Left forelimb (tissue), 1 donor: ENCODE results near the gene PRKN.

ENCODE experiments used
- DNase-seq: peaks from one replicate; pipeline ENCODE4 v3.0.0-alpha.2; 2018; ENCODE audit warnings: low spot score

Gene PRKN

DNA sequence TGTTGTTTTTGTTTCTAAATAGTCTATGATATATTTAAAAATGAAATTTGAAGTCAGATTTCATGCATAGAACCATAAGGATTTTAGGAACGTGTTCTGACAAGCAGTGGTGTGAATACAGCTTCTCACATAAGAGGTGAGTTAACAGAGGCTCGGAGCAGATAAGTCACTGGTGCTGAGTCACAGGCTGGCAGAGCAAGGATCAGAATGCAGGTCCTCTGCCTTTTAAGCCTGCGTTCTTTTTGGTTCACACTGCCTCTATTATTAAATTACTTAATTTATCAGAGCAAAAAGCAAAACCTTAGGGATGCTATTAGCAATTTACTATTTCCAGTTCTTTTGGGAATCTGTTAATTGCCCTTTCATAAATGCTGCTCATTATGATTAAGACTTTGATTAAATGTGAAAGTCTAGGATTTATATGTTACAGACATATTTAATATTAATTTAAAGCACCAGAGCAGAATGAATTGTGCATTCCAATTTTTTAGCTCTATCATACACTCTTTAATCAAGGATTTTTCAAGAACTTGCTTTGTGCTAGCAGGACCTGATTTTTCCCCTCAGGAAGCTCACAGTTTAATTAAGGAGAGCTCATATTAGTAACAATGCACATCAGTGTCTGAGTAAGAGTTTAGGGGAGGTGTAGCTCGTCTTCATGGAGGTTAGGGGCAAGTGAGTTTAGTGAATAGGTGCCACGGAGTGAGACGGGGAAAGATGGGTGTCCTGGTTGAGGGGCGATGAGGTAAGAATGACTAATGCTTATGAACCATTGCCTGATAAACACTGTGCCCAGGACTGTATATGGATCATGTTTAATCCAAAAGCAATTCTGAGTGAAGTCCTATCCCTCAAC is 1241.0 kb downstream of the PRKN start:
- no peak for DNase-seq

DNA sequence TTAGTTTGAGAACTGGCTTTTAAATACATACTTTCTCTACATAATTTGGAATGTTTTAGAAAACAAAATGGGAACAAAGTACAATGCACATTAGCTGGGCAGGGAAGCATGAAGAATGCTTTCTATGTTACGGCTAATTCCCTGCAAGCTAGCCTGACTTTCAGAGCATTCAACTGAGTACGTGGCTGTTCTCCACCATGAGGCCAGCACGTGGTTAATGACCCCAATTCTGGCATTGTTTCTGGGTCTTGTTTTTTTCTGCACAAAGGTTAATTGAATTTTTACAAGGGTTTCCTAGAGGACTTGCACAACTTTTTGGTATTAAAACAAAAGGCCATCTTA is 1245.1 kb downstream of the PRKN start:
- no peak for DNase-seq

DNA sequence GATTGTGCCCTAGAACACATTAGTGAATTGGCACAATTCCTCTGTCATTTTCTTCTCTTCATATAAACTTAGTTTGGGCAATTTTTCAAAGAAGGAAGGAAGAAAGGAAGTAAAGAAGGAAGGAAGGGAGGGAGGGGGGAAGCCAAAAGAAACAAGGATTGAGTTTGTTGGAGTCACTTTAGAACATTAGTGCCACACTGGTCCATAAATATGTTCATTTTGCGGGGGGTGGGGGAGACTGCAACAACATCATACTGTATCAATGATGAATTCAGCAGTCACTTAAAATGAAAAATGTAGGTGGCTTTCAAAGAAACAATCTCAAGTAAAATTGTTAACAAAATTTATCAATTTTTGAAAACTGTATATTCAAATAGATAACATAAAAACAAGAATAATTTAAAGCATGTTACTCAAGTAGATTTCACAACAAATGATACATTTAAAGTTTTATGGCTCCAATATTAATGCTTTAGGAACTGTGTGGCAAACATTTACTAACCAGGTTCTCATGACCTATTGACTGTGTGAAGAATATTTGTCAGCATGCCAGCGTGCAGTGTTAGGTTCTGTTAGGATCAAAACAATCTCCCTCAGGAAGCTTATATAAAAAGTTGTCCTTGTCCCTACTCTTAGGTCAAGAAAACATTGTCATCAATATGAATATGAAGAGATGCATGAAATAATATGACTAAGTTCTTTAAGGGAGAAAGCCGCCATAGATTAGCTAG is 1245.6 kb downstream of the PRKN start:
- DNase-seq: no peak

DNA sequence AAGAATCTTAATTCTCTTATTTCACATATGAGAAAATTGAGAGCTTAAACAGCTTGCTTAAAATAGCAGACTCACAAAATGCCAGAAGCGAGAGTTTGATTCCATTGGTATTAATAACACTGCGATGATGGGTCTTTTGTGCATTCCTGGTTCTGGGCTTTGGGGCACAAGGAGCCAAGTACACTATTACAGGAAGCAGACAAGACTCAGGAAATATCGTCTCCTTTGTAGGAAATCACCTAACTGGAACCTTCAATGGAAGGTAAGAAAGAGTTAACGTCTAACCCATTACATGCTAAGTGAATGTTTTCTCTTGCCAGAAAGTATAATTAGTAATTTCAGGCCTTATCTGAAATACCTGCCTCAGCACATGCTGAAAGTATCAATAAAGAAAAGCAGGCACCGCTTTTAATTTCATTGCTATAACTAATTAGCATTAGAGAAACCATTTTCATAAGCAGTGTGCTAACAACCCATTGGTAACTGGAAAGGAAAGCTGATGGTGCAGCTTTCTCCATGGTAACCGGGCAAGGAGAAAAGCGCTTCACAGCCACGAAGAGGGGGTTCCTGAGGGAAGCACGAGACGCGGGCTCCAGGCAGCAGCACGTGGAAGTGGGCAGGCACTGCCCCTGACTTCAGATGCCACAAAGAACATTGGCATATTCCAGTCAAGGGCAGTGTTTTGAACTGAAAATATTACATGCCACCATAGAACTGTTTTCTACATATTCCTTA is 1247.0 kb downstream of the PRKN start:
- no peak for DNase-seq

DNA sequence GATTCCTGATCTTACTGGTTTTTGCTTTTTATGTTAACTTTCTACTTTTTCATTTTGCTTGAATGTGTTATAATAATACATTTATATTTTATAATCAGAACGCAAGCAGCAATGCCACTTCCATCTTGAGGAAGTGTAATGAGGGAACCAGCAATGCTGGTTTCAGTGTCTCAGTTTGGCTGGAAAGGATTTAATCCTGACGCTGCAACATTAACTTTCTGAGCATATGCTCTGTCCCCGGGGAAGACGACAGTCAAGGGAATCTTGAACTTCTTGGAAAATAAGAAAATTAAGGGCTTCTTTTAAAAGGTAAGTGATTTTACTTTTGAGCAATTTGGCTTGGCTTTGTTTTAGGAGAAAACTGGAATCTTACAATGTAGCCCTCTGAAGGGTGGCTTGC is 1248.2 kb downstream of the PRKN start:
- no peak for DNase-seq

DNA sequence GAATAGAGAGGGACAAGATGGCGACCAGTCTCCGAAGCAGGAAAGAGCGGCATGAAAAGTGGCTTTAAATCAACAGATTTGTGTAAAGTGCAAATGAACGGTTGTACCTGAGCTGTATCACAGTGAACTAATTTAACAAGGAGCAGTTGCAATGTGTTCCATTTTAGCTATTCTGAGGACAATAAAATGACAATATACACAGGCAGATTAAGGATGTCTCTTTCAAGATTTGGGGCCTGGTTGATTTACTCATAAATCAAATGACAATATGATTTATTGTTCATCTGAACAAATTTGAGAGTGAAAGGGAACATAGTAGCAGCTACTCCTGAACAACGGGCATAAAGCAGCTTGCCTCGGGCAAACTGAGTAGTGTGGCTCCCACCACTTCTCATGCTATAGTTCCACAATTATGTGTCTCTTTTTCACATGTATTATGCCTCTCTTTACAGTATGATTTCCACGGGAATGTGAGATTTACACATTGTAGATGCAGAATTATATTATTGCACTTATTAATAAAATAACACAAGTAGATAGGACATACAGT is 1249.6 kb downstream of the PRKN start:
- DNase-seq: no peak

DNA sequence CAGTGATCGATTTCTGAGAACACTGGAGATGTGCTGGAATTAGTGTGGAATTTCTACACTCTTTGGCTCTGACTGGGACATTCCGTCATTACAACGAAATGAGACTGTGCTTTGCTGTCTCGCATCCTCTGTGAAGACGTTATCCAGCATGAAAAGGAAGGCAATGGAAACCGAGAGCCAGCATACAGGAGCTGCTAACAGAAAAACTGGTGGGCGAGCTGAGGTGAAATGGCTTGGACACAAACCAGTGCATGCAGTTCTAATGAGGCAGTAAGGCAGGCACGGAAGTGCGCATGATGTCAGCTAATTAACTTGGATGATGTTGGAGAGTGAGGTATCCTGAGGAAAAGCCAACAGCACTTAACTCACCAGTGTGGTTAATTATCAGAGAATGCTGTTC is 1250.9 kb downstream of the PRKN start:
- DNase-seq: no peak

DNA sequence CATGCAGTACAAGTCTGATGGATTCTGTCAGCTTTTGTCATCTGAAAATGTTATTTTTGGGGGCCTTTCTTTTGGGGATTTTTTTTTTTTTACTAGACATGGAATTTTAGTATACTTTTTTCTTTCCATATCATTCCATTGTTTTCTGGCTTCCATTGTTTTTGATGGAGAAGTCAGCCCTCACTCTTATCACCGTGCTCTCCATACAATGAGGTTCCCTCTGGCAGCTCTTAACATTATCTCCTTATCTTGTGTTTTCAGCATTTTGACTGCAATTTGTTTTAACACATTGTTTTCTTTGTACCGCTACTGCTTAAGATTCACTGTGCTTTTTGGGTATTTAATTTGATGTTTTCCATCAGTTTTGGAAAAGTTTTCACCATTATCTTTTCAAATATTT is 1262.2 kb downstream of the PRKN start:
- no peak for DNase-seq

DNA sequence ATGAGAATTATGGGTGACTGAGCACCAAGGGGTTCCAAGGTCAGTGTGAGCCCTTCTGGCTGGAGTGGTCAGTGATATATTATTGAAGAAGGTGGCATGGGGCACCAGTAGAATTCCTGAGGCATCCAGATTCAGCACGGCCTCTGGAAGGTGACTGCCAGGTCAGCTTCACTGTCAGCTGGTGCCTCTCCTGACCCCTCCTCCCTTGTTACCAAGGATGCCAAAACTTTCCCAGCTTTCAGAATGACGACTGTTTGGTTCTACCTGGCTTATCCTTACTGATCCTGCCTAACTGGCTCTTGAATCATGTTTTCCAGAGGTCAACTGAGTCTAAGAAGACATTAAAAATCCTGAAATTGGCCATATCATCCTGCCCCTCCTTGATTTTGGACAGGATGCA is 1264.5 kb downstream of the PRKN start:
- DNase-seq: no peak

DNA sequence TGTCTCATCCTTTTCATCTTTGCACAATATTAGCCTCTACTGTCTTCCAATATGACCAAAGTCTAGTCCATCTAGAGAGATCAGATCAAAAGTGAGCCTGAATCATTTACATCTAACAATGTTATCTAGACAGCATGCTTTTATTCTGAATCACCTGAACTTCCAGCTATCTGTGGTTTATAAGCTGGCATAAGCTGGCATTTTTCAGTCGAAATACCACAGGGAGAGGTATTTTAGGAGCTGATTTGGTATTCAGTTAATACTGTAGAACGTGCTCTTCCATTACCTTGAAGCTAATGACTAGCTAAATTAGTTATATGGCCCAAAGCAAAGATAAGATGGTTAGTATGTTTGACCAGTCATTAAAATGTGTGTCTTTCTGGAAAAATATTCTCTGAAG is 1265.4 kb downstream of the PRKN start:
- DNase-seq: no peak

DNA sequence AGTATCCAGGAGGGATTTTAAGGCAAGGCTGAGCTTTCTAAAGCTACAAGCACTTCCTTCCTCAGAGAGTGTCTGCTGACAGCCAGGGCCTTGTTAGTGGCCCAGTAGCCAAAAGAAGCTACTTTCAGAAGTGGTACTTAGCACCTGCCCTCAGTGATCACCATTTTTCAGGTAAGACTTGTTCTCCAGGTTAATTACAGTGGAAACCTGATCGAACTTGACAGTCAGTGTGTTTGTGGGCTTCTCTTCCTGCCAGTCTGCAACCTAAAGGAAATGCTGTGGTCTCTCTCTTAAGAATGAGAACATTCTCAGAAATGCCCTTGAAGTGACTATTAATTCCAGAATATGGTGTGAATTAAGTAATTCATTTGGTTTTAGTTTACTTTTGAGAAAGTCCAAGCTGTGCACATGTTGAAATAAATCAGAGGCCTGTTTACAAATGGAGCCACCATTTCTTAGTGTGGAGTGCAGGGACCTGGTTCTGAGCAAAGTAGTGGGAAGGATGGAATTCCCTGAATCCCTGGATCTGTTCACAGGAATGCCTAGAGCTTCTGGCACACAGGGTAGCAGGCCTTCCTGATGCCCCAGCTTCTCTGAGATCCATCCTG is 1268.5 kb downstream of the PRKN start:
- no peak for DNase-seq

DNA sequence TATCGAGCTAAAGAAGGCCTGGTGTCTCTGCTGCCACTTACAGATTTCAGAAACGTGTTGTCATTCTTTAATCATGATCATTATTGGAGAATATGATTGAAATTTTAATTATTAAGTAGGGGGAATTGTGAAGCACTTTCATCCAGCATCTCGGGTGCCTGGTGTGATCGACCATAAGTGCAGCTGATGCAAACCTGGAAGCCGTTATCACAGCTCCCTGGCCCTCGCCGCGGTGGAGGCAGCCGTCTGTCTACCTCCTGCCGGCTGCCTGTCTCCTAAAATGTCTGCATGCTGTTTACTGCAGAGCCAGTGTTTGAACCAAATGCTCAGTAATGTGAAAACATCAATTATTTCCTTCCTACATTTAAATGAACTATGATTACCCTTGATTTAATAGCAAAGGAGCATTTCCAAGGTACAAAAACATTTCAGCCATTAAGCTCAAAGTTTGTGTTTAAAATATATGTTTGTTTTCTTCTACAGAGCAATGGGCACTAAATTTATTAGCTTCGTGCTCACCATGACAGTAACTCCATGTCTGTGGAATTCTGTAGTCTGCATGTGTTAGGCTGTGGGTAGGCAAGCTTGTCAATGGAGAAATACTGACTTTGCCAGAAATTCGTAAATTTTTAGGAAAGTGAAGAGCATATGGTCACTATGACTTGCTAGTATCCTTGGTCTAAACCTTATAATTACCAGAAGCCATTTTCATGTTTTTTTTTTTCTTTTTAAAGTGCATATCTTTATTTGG is 1269.2 kb downstream of the PRKN start:
- no peak for DNase-seq

DNA sequence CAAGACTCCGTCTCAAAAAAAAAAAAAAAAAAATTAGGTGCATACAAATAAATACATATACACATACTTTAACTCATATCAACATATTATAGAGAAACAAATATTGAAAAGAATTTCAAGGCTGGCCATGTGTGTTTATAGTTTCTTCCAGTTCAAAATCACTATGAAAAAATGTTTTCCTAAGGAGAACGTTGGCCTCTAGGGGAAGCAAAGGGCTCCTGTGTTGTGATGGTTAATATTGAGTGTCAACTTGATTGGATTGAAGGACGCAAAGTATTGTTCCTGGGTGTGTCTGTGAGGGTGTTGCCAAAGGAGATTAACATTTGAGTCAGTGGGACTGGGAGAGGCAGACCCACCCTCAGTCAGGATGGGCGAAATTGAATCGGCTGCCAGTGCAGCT is 1271.7 kb downstream of the PRKN start:
- no peak for DNase-seq

DNA sequence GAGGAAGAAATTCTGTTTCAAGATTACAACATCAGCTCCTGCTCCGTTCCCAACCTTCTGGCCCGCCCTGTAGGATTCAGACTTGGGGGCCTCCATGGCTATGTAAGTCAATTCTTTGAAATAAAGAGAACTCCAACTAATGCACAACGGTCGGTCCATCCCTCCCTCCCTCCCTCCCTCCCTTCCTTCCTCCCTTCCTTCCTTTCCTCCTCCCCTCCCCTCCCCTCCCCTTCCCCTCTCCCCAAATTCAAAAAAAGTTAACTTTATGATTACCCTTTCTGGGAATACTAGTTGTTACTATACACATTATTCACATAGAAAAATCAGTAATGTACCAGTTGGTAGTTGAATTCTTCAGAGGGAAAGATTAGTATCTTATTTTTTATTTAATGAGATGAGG is 1274.0 kb downstream of the PRKN start:
- no peak for DNase-seq

DNA sequence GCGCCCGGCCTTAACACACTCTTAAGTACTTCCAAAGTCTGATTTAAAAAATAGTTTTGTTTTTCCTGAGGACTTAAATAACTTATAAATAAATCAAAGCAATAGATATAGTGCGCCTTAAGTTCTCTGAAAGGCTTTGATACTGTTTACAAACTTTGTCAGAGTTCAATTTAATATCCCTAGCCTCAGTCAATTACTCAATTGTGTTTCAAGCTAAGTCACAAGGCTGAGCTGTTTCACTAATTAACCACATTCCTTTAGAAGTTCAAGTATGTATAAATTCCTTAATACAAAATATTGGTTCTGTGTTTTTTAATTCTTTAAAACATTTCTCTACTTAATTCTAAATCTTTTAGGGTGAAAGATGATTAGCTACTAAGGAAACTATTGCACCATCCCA is 1275.3 kb downstream of the PRKN start:
- DNase-seq: no peak

DNA sequence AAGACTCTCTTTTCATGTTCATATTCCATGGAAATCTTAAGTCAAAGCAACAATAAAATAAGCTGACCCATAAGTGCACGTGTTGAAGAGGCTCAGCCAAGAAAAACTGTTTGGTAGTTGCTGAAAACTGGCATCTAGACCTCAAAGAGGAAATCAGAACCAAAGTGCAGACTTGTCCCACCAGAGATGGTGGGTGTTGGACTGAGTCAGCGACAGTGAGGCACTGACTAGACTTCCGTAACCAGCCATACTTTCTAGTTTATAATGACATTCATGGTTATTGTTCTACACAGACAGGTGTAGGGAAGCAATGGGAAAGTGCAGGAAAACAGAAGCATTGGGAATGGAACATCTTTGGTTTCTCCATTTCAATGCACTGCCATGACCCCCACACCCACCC is 1278.0 kb downstream of the PRKN start:
- DNase-seq: no peak

DNA sequence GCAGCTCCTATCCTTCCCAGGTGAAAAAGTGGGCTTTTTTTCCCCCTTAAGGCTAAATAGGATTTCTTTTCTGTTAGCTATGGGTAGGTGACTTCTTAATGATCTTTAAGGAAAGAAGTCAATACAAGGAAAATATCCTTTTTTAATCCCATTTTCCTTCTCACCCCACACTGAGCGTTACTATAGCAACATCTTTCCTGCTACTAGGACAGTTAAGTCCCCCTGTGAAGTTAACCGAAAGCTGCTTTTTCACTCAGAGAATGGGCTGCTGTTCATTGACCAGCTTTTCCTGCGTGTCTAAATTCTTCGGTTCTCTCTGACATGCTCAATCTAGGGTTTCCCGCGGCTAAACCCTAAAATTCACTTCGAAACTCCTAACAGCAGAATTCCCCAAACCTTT is 1280.6 kb downstream of the PRKN start:
- DNase-seq: no peak

DNA sequence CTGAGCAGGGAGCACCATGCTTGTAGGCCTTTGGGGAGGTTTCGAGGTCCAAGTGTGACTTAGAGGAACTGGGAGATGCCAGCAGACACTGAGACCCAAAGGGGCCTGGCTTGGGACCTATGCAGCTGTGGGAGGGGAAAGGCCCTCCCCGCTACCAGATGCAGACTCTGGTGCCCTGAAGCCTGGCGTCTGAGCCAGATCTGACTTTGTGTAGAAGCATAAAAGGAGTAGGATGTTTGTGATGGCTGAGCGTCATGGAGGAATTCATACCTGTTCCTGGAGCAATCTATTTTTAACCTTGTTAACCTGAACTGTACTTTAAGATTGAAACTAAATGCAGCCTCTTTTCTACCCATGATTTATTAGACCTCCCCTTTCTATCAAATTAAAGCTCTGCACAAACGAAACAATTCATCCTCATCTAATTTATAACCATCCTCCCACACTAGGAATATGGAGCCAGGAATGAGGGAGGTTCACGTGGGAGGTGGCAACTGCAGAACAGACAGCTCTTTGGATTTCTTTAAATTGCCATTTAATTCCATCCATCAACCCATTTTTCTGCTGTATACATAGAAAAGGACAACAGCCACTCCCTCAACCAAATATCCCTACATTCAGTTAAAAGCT is 1281.2 kb downstream of the PRKN start:
- no peak for DNase-seq

DNA sequence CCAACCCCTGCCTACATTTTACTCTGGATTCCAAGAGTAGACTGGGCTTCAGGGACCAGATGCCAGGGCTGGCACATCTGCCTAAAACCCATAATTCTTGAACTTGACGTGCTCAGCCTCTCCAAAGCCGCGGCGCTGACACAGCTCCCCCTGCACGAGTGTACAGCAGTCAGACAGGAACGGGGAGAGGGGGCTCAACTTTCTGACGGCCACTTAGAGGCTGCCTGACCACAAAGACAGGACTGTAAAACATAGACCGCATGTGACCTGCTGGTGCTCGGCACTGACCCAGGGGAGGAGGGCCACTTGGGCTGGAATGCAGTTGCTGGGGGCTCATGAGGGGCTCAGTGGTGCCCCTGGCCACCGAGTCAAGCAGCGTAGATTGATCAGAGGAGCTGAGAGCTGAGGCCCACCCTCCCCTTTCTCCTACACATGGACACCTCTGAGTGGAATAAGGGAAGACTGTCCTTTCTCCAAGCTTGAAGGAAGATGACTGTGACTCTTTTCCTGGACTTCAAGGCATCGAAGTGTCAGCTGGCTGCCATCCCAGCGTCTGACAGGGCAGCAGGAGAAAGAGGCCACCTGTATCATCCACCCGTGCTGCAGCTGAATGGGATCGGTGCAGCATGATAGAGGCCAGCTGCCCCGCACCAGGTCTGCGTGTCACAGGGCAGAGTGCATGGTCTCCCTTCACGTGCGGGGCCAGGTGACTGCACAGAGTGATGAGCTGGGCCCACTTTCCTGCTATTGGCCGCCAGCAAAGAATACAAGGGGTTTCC is 1282.4 kb downstream of the PRKN start:
- DNase-seq: no peak

DNA sequence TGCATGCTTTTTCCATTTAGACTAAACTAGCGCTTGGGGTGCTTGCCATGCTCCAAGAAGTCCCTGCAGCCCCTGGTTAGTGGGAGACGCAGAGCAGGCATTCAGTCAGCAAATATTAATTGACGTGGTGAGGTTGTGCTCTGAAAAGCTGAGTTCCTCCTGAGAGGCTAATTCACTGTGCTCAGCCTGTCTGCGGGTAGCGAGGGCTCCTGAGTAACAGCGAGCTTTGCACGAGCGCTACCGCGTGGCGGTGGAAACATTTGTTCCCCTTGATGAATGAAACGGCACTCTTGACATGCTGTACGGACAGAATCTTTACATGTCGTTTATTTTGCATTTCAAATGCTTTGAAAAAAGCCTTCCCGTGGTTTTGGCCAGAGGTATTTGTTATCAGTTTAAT is 1283.1 kb downstream of the PRKN start:
- no peak for DNase-seq
